WTC11 (cell line): ENCODE measurements around the gene TMEM217.

Source experiments
- ATF6 ChIP-seq: sonication (generic); formaldehyde crosslinking; IDR thresholded peaks from 2 replicates; pipeline ENCODE4 v1.8.1; 2023; ENCODE audit warnings: mild to moderate bottlenecking, missing genetic modification reagents
- ELF4 ChIP-seq: sonication (generic); formaldehyde crosslinking; IDR thresholded peaks from 2 replicates; pipeline ENCODE4 v1.8.1; 2022; ENCODE audit warnings: low read depth, mild to moderate bottlenecking, moderate library complexity, missing genetic modification reagents
- FOXK1 ChIP-seq: sonication (generic); formaldehyde crosslinking; IDR thresholded peaks from 2 replicates; pipeline ENCODE4 v1.8.0; 2022; ENCODE audit warnings: mild to moderate bottlenecking, moderate library complexity, missing genetic modification reagents
- MLX ChIP-seq: sonication (generic); formaldehyde crosslinking; IDR thresholded peaks from 2 replicates; pipeline ENCODE4 v1.8.1; 2023; ENCODE audit warnings: mild to moderate bottlenecking, missing genetic modification reagents, moderate library complexity
- STAT6 ChIP-seq: sonication (generic); formaldehyde crosslinking; conservative IDR thresholded peaks from 2 replicates; pipeline ENCODE4 v1.8.1; 2023; ENCODE audit warnings: mild to moderate bottlenecking, low read depth, missing genetic modification reagents, moderate library complexity
- TP53 ChIP-seq: sonication (generic); formaldehyde crosslinking; IDR thresholded peaks from 2 replicates; pipeline ENCODE4 v1.8.1; 2023; ENCODE audit warnings: mild to moderate bottlenecking, missing genetic modification reagents
- ZBTB43 ChIP-seq: sonication (generic); formaldehyde crosslinking; IDR thresholded peaks from 2 replicates; pipeline ENCODE4 v1.8.1; 2023; ENCODE audit warnings: mild to moderate bottlenecking, missing genetic modification reagents
- TF ChIP-seq, protein P1 (sequence below): fragments of 200-600 bp; IDR thresholded peaks from 2 replicates; pipeline ENCODE4 v1.8.0; 2022; ENCODE audit warnings: antibody characterized with exemption
- TF ChIP-seq, protein P2 (sequence below): sonication (generic); formaldehyde crosslinking; IDR thresholded peaks from 2 replicates; pipeline ENCODE4 v1.8.0; 2022; ENCODE audit warnings: mild to moderate bottlenecking, missing genetic modification reagents

- TF ChIP-seq, protein P1, sequence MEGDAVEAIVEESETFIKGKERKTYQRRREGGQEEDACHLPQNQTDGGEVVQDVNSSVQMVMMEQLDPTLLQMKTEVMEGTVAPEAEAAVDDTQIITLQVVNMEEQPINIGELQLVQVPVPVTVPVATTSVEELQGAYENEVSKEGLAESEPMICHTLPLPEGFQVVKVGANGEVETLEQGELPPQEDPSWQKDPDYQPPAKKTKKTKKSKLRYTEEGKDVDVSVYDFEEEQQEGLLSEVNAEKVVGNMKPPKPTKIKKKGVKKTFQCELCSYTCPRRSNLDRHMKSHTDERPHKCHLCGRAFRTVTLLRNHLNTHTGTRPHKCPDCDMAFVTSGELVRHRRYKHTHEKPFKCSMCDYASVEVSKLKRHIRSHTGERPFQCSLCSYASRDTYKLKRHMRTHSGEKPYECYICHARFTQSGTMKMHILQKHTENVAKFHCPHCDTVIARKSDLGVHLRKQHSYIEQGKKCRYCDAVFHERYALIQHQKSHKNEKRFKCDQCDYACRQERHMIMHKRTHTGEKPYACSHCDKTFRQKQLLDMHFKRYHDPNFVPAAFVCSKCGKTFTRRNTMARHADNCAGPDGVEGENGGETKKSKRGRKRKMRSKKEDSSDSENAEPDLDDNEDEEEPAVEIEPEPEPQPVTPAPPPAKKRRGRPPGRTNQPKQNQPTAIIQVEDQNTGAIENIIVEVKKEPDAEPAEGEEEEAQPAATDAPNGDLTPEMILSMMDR: no peak
- no peak for TF ChIP-seq ELF4 (CRISPR knock-in tag)
- TF ChIP-seq ZBTB43 (CRISPR knock-in tag): no peak
- TF ChIP-seq ATF6 (CRISPR knock-in tag): no peak
- TF ChIP-seq STAT6 (CRISPR knock-in tag): no peak
- TF ChIP-seq, protein P2, sequence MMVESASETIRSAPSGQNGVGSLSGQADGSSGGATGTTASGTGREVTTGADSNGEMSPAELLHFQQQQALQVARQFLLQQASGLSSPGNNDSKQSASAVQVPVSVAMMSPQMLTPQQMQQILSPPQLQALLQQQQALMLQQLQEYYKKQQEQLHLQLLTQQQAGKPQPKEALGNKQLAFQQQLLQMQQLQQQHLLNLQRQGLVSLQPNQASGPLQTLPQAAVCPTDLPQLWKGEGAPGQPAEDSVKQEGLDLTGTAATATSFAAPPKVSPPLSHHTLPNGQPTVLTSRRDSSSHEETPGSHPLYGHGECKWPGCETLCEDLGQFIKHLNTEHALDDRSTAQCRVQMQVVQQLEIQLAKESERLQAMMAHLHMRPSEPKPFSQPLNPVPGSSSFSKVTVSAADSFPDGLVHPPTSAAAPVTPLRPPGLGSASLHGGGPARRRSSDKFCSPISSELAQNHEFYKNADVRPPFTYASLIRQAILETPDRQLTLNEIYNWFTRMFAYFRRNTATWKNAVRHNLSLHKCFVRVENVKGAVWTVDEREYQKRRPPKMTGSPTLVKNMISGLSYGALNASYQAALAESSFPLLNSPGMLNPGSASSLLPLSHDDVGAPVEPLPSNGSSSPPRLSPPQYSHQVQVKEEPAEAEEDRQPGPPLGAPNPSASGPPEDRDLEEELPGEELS: no peak
- TF ChIP-seq TP53 (CRISPR knock-in tag): no peak
- TF ChIP-seq FOXK1 (CRISPR knock-in tag): no peak
- TF ChIP-seq MLX (CRISPR knock-in tag): no peak
Observed at GRCh38 chr6:37237789-37238188, 20.2 kb downstream of the TMEM217 start.
